ENCODE data around the gene COA3.

GRCh38 chr17:42827472-42827871, 29.0 kb upstream of the COA3 start:
- TF ChIP-seq POLR2A (IDR thresholded peaks at IDR 0.05; ENCODE audit: low read depth, low read length) (no peak), POLR2AphosphoS5 (IDR thresholded peaks at IDR 0.05; ENCODE audit: low read depth, low read length) (no peak), TAF1 (IDR thresholded peaks at IDR 0.05; ENCODE audit: low read depth, low read length) (no peak), SPI1 (IDR thresholded peaks at IDR 0.05; ENCODE audit: low read depth, low read length) (no peak), POU2F2 (IDR thresholded peaks at IDR 0.05; ENCODE audit: low read depth, low read length) (no peak)

Data from GM12891 (cell line).